D721Med (cell line): Measurements from ENCODE around the gene ADARB2.
"Not testable (repeated sequence)": the region's sequence is repeated elsewhere in the genome, so short reads cannot be mapped to it uniquely, and the experiment has no call there.

Experiments used
- DNase-seq: peaks from one replicate; pipeline ENCODE4 v3.0.0; 2011; ENCODE audit warnings: low spot score; ENCODE audit not compliant: insufficient read length
- FAIRE-seq: peaks from 2 replicates; lab custom pipeline; 2011; peaks lifted over from hg19 to GRCh38; lab: Jason Lieb, UNC
- CTCF ChIP-seq: IDR thresholded peaks from 2 replicates; pipeline ENCODE4 v1.5.1; 2012; ENCODE audit warnings: mild to moderate bottlenecking, control low read depth; ENCODE audit not compliant: insufficient read depth; ENCODE audit errors: missing control alignments

Gene ADARB2

GRCh38 chr10:1448252-1448930, 288.9 kb downstream of the ADARB2 start:
- DNase-seq (no peak), FAIRE-seq (no peak)

GRCh38 chr10:1444826-1445225, 292.5 kb downstream of the ADARB2 start:
- no peak for TF ChIP-seq CTCF
- DNase-seq (no peak), FAIRE-seq (no peak)

More at GRCh38 chr10:1448252-1448930, 288.9 kb downstream of the ADARB2 start:
- TF ChIP-seq CTCF = no peak

- TF ChIP-seq CTCF = no peak
- DNase-seq = no peak
- FAIRE-seq = no peak
Observed at GRCh38 chr10:1440897-1441296, 296.4 kb downstream of the ADARB2 start.

GRCh38 chr10:1434912-1435692, 302.2 kb downstream of the ADARB2 start:
- FAIRE-seq (no peak), DNase-seq (no peak)
- no peak for TF ChIP-seq CTCF

- no peak for TF ChIP-seq CTCF
- FAIRE-seq = no peak
Observed at GRCh38 chr10:1434202-1434601, 303.1 kb downstream of the ADARB2 start.

GRCh38 chr10:1432161-1432560, 305.2 kb downstream of the ADARB2 start:
- no peak for DNase-seq
- TF ChIP-seq CTCF = no peak
- FAIRE-seq = no peak

More at GRCh38 chr10:1434202-1434601, 303.1 kb downstream of the ADARB2 start:
- no peak for DNase-seq

- no peak for FAIRE-seq
Observed at GRCh38 chr10:1431229-1431628, 306.1 kb downstream of the ADARB2 start.

GRCh38 chr10:1427521-1428186, 309.7 kb downstream of the ADARB2 start:
- DNase-seq, FAIRE-seq: not testable (repeated sequence)

More at GRCh38 chr10:1431229-1431628, 306.1 kb downstream of the ADARB2 start:
- DNase-seq = no peak
- TF ChIP-seq CTCF = no peak
